Glomerular endothelial cell (primary cell): ENCODE results near the gene SRSF10. TPM values are rescaled to one million over a fixed set of nuclear protein-coding genes. Genes with fewer than 3 reads are reported as not detected.

Experiments
- DNase-seq: peaks from one replicate; pipeline ENCODE4 v3.0.0-alpha.2; 2011; ENCODE audit warnings: low read depth, low spot score; ENCODE audit errors: extremely low read depth
- total RNA-seq: library from RNA; depleted of rRNA; stranded (reverse); fragments of >200 nt; gene quantifications from 2 replicates; pipeline ENCODE4 v1.2.3, GENCODE V29; 2015

SRSF10 gene
- total RNA-seq, 1 donor from 2014 or later, result 76.3 TPM

DNA sequence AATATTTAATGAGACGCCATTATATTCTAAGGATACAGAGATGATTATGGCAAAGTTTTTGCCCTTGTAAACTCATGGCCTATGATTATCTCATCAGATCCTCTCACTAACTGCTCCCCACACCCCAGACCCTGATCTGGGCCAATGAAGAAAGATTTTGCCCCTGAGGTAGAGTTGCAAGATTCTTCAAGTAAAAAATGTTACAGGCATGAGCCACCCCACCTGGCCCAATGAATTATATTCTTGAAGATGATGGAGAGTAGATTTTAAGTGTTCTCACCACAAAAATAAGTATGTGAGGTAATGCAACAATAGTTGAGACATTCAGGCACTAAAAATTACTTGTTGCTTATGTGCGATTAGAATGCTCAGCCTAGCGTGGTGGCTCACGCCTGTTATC is 65.2 kb downstream of the SRSF10 start:
- DNase-seq, result no peak

Other genes starting within 250 kb of the SRSF10 start
- 40.2 and 49.4 TPM in 2 replicates for gene ELOA, start 236.9 kb downstream of the SRSF10 start, total RNA-seq
- 27.6 and 48.2 TPM in 2 replicates for gene PITHD1, start 201.9 kb downstream of the SRSF10 start, total RNA-seq
- gene LYPLA2, start 189.2 kb downstream of the SRSF10 start, total RNA-seq, result 123 and 161 TPM in 2 replicates
- 60.6 and 82.0 TPM in 2 replicates for gene GALE, start 179.6 kb downstream of the SRSF10 start, total RNA-seq
- 40.4 and 66.4 TPM in 2 replicates for gene HMGCL, start 154.9 kb downstream of the SRSF10 start, total RNA-seq
- gene FUCA1, start 112.0 kb downstream of the SRSF10 start, total RNA-seq, result 20.5 and 36.1 TPM in 2 replicates
- gene CNR2, start 67.0 kb downstream of the SRSF10 start, total RNA-seq, result not detected in 2 replicates
- gene PNRC2, start 20.5 kb downstream of the SRSF10 start, total RNA-seq, result 61.1 and 68.1 TPM in 2 replicates
- 0.15 and 0.23 TPM in 2 replicates for gene MYOM3, start 131.8 kb upstream of the SRSF10 start, total RNA-seq
- gene IL22RA1, start 162.8 kb upstream of the SRSF10 start, total RNA-seq, result not detected in 2 replicates
- 0.39 and 0.41 TPM in 2 replicates for gene IFNLR1, start 207.0 kb upstream of the SRSF10 start, total RNA-seq